Ishikawa (cell line): ENCODE data around the gene LYZ.

ENCODE experiments used
- EP300 ChIP-seq: IDR thresholded peaks from 2 replicates; pipeline ENCODE4 v1.6.1; 2012; ENCODE audit warnings: borderline replicate concordance
- MAX ChIP-seq: IDR thresholded peaks from 2 replicates; pipeline ENCODE4 v1.6.1; 2012
- RAD21 ChIP-seq: IDR thresholded peaks from 2 replicates; pipeline ENCODE4 v1.6.1; 2012; ENCODE audit warnings: low read depth

GRCh38 chr12:69396041-69396440 is 47.9 kb downstream of the LYZ start:
- TF ChIP-seq RAD21 (no peak), MAX (no peak), EP300 (no peak)
